Natural killer cell (primary cell): Measurements from ENCODE around the gene EVL. TPM values are rescaled to one million over a fixed set of nuclear protein-coding genes. Genes with fewer than 3 reads are reported as not detected.

ENCODE experiments used
- ATAC-seq, 3 donors: fragments of 150-1000 bp in 2 of 3; fragments of 200-7000 bp in 1 of 3; cut with Tn5 transposase; 1 replicate in 1 of 3; 2 replicates in 2 of 3; pipeline ENCODE4 v1.10.0; 2021; ENCODE audit warnings: mild to moderate bottlenecking in 2 of 3, moderate library complexity in 2 of 3
- DNase-seq, 2 donors: peaks; one replicate each; pipeline versions ENCODE4 v3.0.0 to v3.0.0-alpha.2; 2013 to 2021; ENCODE audit warnings: mixed read lengths in 1 of 2
- H3K27ac ChIP-seq: one replicate; pipeline ENCODE4 v1.5.1; 2013; ENCODE audit warnings: mild to moderate bottlenecking, low read length
- H3K27me3 ChIP-seq: one replicate; pipeline ENCODE4 v1.6.1; 2013; ENCODE audit warnings: low read length; ENCODE audit not compliant: control insufficient read depth, insufficient read depth
- H3K36me3 ChIP-seq: one replicate; pipeline ENCODE4 v1.6.1; 2013; ENCODE audit warnings: low read length; ENCODE audit not compliant: control insufficient read depth, insufficient read depth
- H3K4me1 ChIP-seq: one replicate; pipeline ENCODE4 v1.6.1; 2013; ENCODE audit warnings: low read length; ENCODE audit not compliant: control insufficient read depth, insufficient read depth
- H3K4me3 ChIP-seq: one replicate; pipeline ENCODE4 v1.5.1; 2013; ENCODE audit warnings: low read length
- H3K9me3 ChIP-seq: one replicate; pipeline ENCODE4 v1.6.1; 2013; ENCODE audit warnings: low read length; ENCODE audit not compliant: control insufficient read depth, insufficient read depth
- H3K27ac Mint-ChIP-seq, 2 donors: one replicate each; pipeline ENCODE4 v1.8.0; 2022; ENCODE audit warnings: mild to moderate bottlenecking in 2 of 2, mixed read lengths in 2 of 2, moderate library complexity in 1 of 2
- H3K27me3 Mint-ChIP-seq, 2 donors: one replicate each; pipeline ENCODE4 v1.8.0; 2022; ENCODE audit warnings: low read depth in 2 of 2, mixed read lengths in 2 of 2
- H3K36me3 Mint-ChIP-seq: one replicate; pipeline ENCODE4 v1.8.0; 2022; ENCODE audit warnings: mixed read lengths
- H3K4me1 Mint-ChIP-seq, 2 donors: one replicate each; pipeline ENCODE4 v1.8.0; 2022; ENCODE audit warnings: mixed read lengths in 2 of 2
- H3K4me3 Mint-ChIP-seq: one replicate; pipeline ENCODE4 v1.8.0; 2022; ENCODE audit warnings: mild to moderate bottlenecking, moderate library complexity, mixed read lengths
- H3K9me3 Mint-ChIP-seq, 2 donors: one replicate each; pipeline ENCODE4 v1.8.0; 2022; ENCODE audit warnings: mixed read lengths in 2 of 2
- CTCF ChIP-seq: fragments of 200-600 bp; IDR thresholded peaks from one replicate; pipeline ENCODE4 v1.8.0; 2022; ENCODE audit warnings: antibody characterized with exemption
- WGBS: methylation state at CpG from one replicate; pipeline ENCODE4 v1.1.7; 2013; ENCODE audit warnings: missing lambda C conversion rate; ENCODE audit not compliant: insufficient coverage; 5-methylcytosine and 5-hydroxymethylcytosine counted together
- intact Hi-C: fragments of 100-400 bp; cut with micrococcal nuclease; formaldehyde crosslinking; loops from one replicate; pipeline ENCODE4 v1.14.2; 2022
- total RNA-seq, 4 donors: library from RNA; stranded (reverse); fragments of 120-200 nt in 1 of 4; gene quantifications; one replicate each; pipeline versions ENCODE4 v1.2.3 to v1.2.4, GENCODE V29; 2013 to 2022

The EVL gene
- total RNA-seq, 3 donors from 2014 or later (not counting 1 experiment from before 2014, with no cell fraction given) = 882 to 1,108 (median 986) TPM

- 64% methylated on average over 4 of the region's 4 CpGs for WGBS
- intact Hi-C loops = loop anchor here (1.0 to 2.0 kb wide), 3 partner anchors 9 to 136 kb away; no protein-coding TSS in a partner anchor
- TF ChIP-seq CTCF = peak; percentile 74
- Mint-ChIP-seq H3K9me3 (no peaks in the 10 kb centered on the region), H3K4me1 (peaks cover 54 to 60% of the 10 kb centered on the region in 2 donors), H3K36me3 (no peaks in the 10 kb centered on the region), H3K4me3 (no peak overlapping the region), H3K27ac (peak overlapping the region; percentile 84 to 93), H3K27me3 (no peaks in the 10 kb centered on the region)
- ATAC-seq (peak; percentile 75 to 91 (median 88)), DNase-seq (peak in 1 of 2 donors; percentile 83)
- Histone ChIP-seq H3K36me3 (no peaks in the 10 kb centered on the region), H3K27me3 (no peaks in the 10 kb centered on the region), H3K4me3 (no peak overlapping the region), H3K9me3 (no peaks in the 10 kb centered on the region), H3K27ac (no peak overlapping the region), H3K4me1 (peaks cover 38% of the 10 kb centered on the region)
Measured at GRCh38 chr14:100056964-100057795, 8.0 kb upstream of the EVL start.

- Histone ChIP-seq H3K36me3 (no peaks in the 10 kb centered on the region), H3K9me3 (no peaks in the 10 kb centered on the region), H3K4me3 (no peak overlapping the region), H3K27me3 (no peaks in the 10 kb centered on the region), H3K27ac (peak overlapping the region; percentile 14), H3K4me1 (peaks cover 51% of the 10 kb centered on the region)
- intact Hi-C loops = no loop called here
- no peaks in the 10 kb centered on the region for H3K9me3 Mint-ChIP-seq
- ATAC-seq (peak; percentile 36 to 61 (median 54)), DNase-seq (peak in 1 of 2 donors; percentile 55)
- H3K4me1 Mint-ChIP-seq = peaks cover 71 to 77% of the 10 kb centered on the region in 2 donors
- TF ChIP-seq CTCF = no peak
- 56% methylated on average over 2 of the region's 4 CpGs for WGBS
- peak overlapping the region; percentile 84 to 93 for H3K27ac Mint-ChIP-seq
- no peaks in the 10 kb centered on the region for H3K27me3 Mint-ChIP-seq
- peak overlapping the region; percentile 86 for H3K4me3 Mint-ChIP-seq
- no peaks in the 10 kb centered on the region for H3K36me3 Mint-ChIP-seq
Measured at GRCh38 chr14:100058777-100059437, 6.3 kb upstream of the EVL start.

- Mint-ChIP-seq H3K4me3 (peak overlapping the region; percentile 86), H3K9me3 (no peaks in the 10 kb centered on the region), H3K27me3 (no peaks in the 10 kb centered on the region), H3K4me1 (peaks cover 76 to 81% of the 10 kb centered on the region in 2 donors), H3K36me3 (no peaks in the 10 kb centered on the region), H3K27ac (peak overlapping the region; percentile 84 to 93)
- no peak for TF ChIP-seq CTCF
- no peaks in the 10 kb centered on the region for H3K9me3 ChIP-seq
- H3K36me3 ChIP-seq = no peaks in the 10 kb centered on the region
- no peaks in the 10 kb centered on the region for H3K27me3 ChIP-seq
- no peak overlapping the region for H3K4me3 ChIP-seq
- peaks cover 52% of the 10 kb centered on the region for H3K4me1 ChIP-seq
- DNase-seq (no peak), ATAC-seq (no peak)
- WGBS = over 99% methylated on average over 3 of the region's 3 CpGs
- peak overlapping the region; percentile 14 for H3K27ac ChIP-seq
- intact Hi-C loops = no loop called here
Measured at GRCh38 chr14:100059438-100059781, 5.8 kb upstream of the EVL start.
